Fibroblast of lung (primary cell): Measurements from ENCODE around the gene LAMP5. TPM values are rescaled to one million over a fixed set of nuclear protein-coding genes. Genes with fewer than 3 reads are reported as not detected.

ENCODE experiments used
- DNase-seq, 2 donors: peaks; one replicate each; pipeline versions ENCODE4 v3.0.0 to v3.0.0-alpha.2; 2010; ENCODE audit warnings: low read depth in 2 of 2
- H2AFZ ChIP-seq: 2 replicates; pipeline ENCODE4 v1.5.1; 2012; ENCODE audit warnings: low read length, control low read depth, inconsistent platforms
- H3K27ac ChIP-seq: 2 replicates; pipeline ENCODE4 v1.5.1; 2011; ENCODE audit warnings: low read length, control low read depth; ENCODE audit not compliant: insufficient read depth
- H3K27me3 ChIP-seq: 2 replicates; pipeline ENCODE4 v1.5.1; 2011; ENCODE audit warnings: mild to moderate bottlenecking, low read length; ENCODE audit not compliant: control insufficient read depth, insufficient read depth
- H3K36me3 ChIP-seq: 2 replicates; pipeline ENCODE4 v1.5.1; 2011; ENCODE audit warnings: low read length; ENCODE audit not compliant: control insufficient read depth, insufficient read depth
- H3K4me1 ChIP-seq: 2 replicates; pipeline ENCODE4 v1.5.1; 2011; ENCODE audit warnings: low read length; ENCODE audit not compliant: control insufficient read depth, insufficient read depth; ENCODE audit errors: extremely low read depth
- H3K4me2 ChIP-seq: 2 replicates; pipeline ENCODE4 v1.5.1; 2011; ENCODE audit warnings: low read length, control low read depth; ENCODE audit not compliant: insufficient read depth; ENCODE audit errors: extremely low read depth
- H3K4me3 ChIP-seq, 4 experiments: fragments of 200-600 bp in 1 of 4; sonication (generic) in 1 of 4; replicated peaks in 1 of 4; 2 replicates each; pipeline ENCODE4 v1.5.1; 2011 to 2016; ENCODE audit warnings: low read length in 4 of 4, low read depth in 3 of 4, mild to moderate bottlenecking in 3 of 4, control low read depth in 2 of 4, inconsistent platforms in 1 of 4, mixed read lengths in 1 of 4; ENCODE audit not compliant: insufficient read depth in 1 of 4; ENCODE audit errors: control extremely low read depth in 1 of 4
- H3K79me2 ChIP-seq: 2 replicates; pipeline ENCODE4 v1.5.1; 2012; ENCODE audit warnings: mild to moderate bottlenecking, low read length, inconsistent platforms; ENCODE audit not compliant: control insufficient read depth, insufficient read depth
- H3K9ac ChIP-seq: 2 replicates; pipeline ENCODE4 v1.5.1; 2011; ENCODE audit warnings: mild to moderate bottlenecking, low read length, control low read depth; ENCODE audit not compliant: insufficient read depth
- H3K9me3 ChIP-seq: 2 replicates; pipeline ENCODE4 v1.5.1; 2012; ENCODE audit warnings: low read depth, low read length; ENCODE audit not compliant: control insufficient read depth, insufficient read depth
- H4K20me1 ChIP-seq: 2 replicates; pipeline ENCODE4 v1.5.1; 2011; ENCODE audit warnings: low read length; ENCODE audit not compliant: control insufficient read depth, insufficient read depth; ENCODE audit errors: extremely low read depth
- CTCF ChIP-seq, 2 donors: IDR thresholded peaks in 1 of 2; conservative IDR thresholded peaks in 1 of 2; 1 replicate in 1 of 2; 2 replicates in 1 of 2; pipeline ENCODE4 v1.5.1; 2011 to 2012; ENCODE audit warnings: low read length in 2 of 2, control low read depth in 1 of 2, inconsistent platforms in 1 of 2, low read depth in 1 of 2, mild to moderate bottlenecking in 1 of 2
- EZH2 ChIP-seq: IDR thresholded peaks from 2 replicates; pipeline ENCODE4 v1.5.1; 2012; ENCODE audit warnings: low read length, control low read depth, mild to moderate bottlenecking; ENCODE audit errors: missing control alignments
- polyA plus RNA-seq, 2 donors: library from polyadenylated mRNA; depleted of rRNA in 1 of 2; stranded (reverse) in 1 of 2; unstranded in 1 of 2; fragments of >200 nt; gene quantifications; 2 replicates each; pipeline ENCODE4 v1.2.1, GENCODE V29; 2011 to 2012; ENCODE audit warnings: missing spikeins in 1 of 2
- total RNA-seq: library from RNA; depleted of rRNA; stranded (reverse); fragments of >200 nt; gene quantifications from 2 replicates; pipeline ENCODE4 v1.2.1, GENCODE V29; 2014

LAMP5 gene
- total and polyA plus RNA-seq, 2 donors (not counting 1 experiment from before 2014, with no cell fraction given) = 0.92 to 2.1 TPM

GRCh38 chr20:9507544-9508239 lies 6.7 kb upstream of the LAMP5 start:
- Histone ChIP-seq H3K79me2 (no peaks in the 10 kb centered on the region), H3K36me3 (no peaks in the 10 kb centered on the region), H3K27ac (no peak overlapping the region), H2AFZ (no peak overlapping the region), H4K20me1 (no peaks in the 10 kb centered on the region), H3K4me1 (no peaks in the 10 kb centered on the region), H3K9ac (no peak overlapping the region), H3K4me3 (no peak overlapping the region), H3K4me2 (peak overlapping the region; percentile 48), H3K27me3 (peaks cover 29% of the 10 kb centered on the region), H3K9me3 (no peaks in the 10 kb centered on the region)
- TF ChIP-seq EZH2 = peak; percentile 51
- TF ChIP-seq CTCF (conservative IDR thresholded peaks at IDR 0.05 in 1 of 2, IDR thresholded peaks at IDR 0.05 in 1 of 2; ENCODE audit: low read depth in 1 of 2, low read length in 2 of 2) = no peak
- no peak for DNase-seq

GRCh38 chr20:9508240-9508661 lies 6.1 kb upstream of the LAMP5 start:
- no peaks in the 10 kb centered on the region for H3K36me3 ChIP-seq
- H3K9ac ChIP-seq = no peak overlapping the region
- no peaks in the 10 kb centered on the region for H3K4me1 ChIP-seq
- DNase-seq = no peak
- H3K4me2 ChIP-seq = peak overlapping the region; percentile 48
- H3K27ac ChIP-seq = no peak overlapping the region
- peaks cover 29% of the 10 kb centered on the region for H3K27me3 ChIP-seq
- no peak overlapping the region for H3K4me3 ChIP-seq
- H4K20me1 ChIP-seq = no peaks in the 10 kb centered on the region
- H2AFZ ChIP-seq = no peak overlapping the region
- H3K79me2 ChIP-seq = no peaks in the 10 kb centered on the region
- TF ChIP-seq CTCF (conservative IDR thresholded peaks at IDR 0.05 in 1 of 2, IDR thresholded peaks at IDR 0.05 in 1 of 2; ENCODE audit: low read depth in 1 of 2, low read length in 2 of 2) (no peak), EZH2 (no peak)
- no peaks in the 10 kb centered on the region for H3K9me3 ChIP-seq

DNA sequence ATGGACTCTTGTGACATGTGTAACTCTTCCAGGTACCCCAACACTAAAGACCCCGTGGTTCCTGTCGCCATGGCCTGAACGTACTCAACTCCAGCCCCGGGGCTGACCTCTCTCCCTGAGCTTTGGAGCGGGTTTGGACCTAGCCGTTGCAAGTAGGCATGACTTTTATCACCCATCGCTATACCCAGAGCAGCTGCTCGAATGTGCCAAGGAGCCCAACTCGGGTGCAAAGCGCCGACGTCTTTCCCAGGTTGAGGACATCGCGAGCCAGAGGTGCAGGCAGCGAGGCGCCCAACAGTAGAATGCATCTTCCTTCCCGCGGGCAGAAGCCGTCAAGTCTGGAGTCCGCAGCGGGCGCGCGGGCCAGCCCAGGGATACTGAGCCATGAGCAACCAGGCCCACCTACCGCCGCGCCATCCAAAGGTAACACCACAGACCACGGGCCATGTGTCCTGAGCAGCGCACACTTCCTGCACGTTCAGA lies 5.7 kb upstream of the LAMP5 start:
- H2AFZ ChIP-seq = no peak overlapping the region
- H3K9ac ChIP-seq = no peak overlapping the region
- no peak overlapping the region for H3K4me2 ChIP-seq
- no peaks in the 10 kb centered on the region for H3K36me3 ChIP-seq
- peaks cover 30% of the 10 kb centered on the region for H3K27me3 ChIP-seq
- TF ChIP-seq EZH2 (peak; percentile 79), CTCF (conservative IDR thresholded peaks at IDR 0.05 in 1 of 2, IDR thresholded peaks at IDR 0.05 in 1 of 2; ENCODE audit: low read depth in 1 of 2, low read length in 2 of 2) (no peak)
- no peaks in the 10 kb centered on the region for H3K9me3 ChIP-seq
- no peak overlapping the region for H3K4me3 ChIP-seq
- H3K79me2 ChIP-seq = no peaks in the 10 kb centered on the region
- H4K20me1 ChIP-seq = no peaks in the 10 kb centered on the region
- no peaks in the 10 kb centered on the region for H3K4me1 ChIP-seq
- no peak overlapping the region for H3K27ac ChIP-seq
- DNase-seq = no peak
